Measurements from ENCODE around the gene PEX11B. TPM values are rescaled to one million over a fixed set of nuclear protein-coding genes. Genes with fewer than 3 reads are reported as not detected.

PEX11B gene
- total RNA-seq: 18.7 and 22.1 TPM in 2 replicates
- long read RNA-seq, transcript PEX11B-201 (4 exons, 1,740 nt): major isoform, 32 of 37 reads
- long read RNA-seq, partial matches to known transcripts: 3 of 37 reads
- long read RNA-seq, other reads (novel, unspliced or antisense): 2 of 37 reads

GRCh38 chr1:145918144-145918991, at the start of gene PEX11B:
PEX11B (minus strand) TSS chr1:145918717; CDS start chr1:145918688, 29 bp downstream.
- H3K27me3 Mint-ChIP-seq (ENCODE audit: low read depth): no peaks in the 10 kb centered on the region
- peak within 1 kb of the TSS; percentile 99 for H3K4me3 Mint-ChIP-seq
- H3K4me1 Mint-ChIP-seq: peaks cover 28% of the 10 kb centered on the region
- TF ChIP-seq, protein P1, sequence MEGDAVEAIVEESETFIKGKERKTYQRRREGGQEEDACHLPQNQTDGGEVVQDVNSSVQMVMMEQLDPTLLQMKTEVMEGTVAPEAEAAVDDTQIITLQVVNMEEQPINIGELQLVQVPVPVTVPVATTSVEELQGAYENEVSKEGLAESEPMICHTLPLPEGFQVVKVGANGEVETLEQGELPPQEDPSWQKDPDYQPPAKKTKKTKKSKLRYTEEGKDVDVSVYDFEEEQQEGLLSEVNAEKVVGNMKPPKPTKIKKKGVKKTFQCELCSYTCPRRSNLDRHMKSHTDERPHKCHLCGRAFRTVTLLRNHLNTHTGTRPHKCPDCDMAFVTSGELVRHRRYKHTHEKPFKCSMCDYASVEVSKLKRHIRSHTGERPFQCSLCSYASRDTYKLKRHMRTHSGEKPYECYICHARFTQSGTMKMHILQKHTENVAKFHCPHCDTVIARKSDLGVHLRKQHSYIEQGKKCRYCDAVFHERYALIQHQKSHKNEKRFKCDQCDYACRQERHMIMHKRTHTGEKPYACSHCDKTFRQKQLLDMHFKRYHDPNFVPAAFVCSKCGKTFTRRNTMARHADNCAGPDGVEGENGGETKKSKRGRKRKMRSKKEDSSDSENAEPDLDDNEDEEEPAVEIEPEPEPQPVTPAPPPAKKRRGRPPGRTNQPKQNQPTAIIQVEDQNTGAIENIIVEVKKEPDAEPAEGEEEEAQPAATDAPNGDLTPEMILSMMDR (conservative IDR thresholded peaks at IDR 0.05): no peak
- H3K27ac Mint-ChIP-seq (ENCODE audit: unreplicated experiment): peak within 1 kb of the TSS; percentile 97
- DNase-seq (ENCODE audit: low read depth, low spot score): peak; percentile 73
- no peaks in the 10 kb centered on the region for H3K9me3 Mint-ChIP-seq
- no peaks in the 10 kb centered on the region for H3K36me3 Mint-ChIP-seq (ENCODE audit: low read depth)

DNA sequence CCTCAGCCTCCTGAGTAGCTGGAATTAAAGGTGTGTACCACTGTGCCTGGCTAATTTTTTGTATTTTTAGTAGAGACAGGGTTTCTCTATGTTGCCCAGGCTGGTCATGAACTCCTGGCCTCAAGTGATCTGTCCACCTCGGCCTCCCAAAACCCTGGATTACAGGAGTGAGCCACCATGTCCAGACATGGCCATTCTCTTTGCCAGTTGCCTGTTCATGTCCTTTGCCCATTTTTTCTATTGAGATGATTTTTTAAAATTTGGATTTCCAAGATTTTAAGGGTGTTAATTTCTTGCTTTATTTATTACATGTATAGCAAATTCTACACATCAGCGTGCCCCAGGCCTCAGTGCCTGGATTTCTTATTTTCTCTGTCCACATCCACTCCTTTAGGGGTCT, 48.8 kb upstream of the PEX11B start:
- DNase-seq (ENCODE audit: low read depth, low spot score): no peak
- TF ChIP-seq, protein P1 (conservative IDR thresholded peaks at IDR 0.05): no peak
- Mint-ChIP-seq H3K36me3 (ENCODE audit: low read depth) (peaks cover 6% of the 10 kb centered on the region), H3K27ac (ENCODE audit: unreplicated experiment) (no peak overlapping the region), H3K4me3 (peak overlapping the region; percentile 56), H3K27me3 (ENCODE audit: low read depth) (peaks cover 20% of the 10 kb centered on the region), H3K4me1 (peaks cover 27% of the 10 kb centered on the region), H3K9me3 (peaks cover 4% of the 10 kb centered on the region)

GRCh38 chr1:145965119-145965744, 46.7 kb upstream of the PEX11B start:
- H3K9me3 Mint-ChIP-seq: peaks cover 4% of the 10 kb centered on the region
- H3K27me3 Mint-ChIP-seq (ENCODE audit: low read depth): peaks cover 38% of the 10 kb centered on the region
- H3K4me1 Mint-ChIP-seq: peaks cover 40% of the 10 kb centered on the region
- DNase-seq (ENCODE audit: low read depth, low spot score): no peak
- H3K27ac Mint-ChIP-seq (ENCODE audit: unreplicated experiment): no peak overlapping the region
- peaks cover 6% of the 10 kb centered on the region for H3K36me3 Mint-ChIP-seq (ENCODE audit: low read depth)
- TF ChIP-seq, protein P1 (conservative IDR thresholded peaks at IDR 0.05): no peak
- H3K4me3 Mint-ChIP-seq: peak overlapping the region; percentile 97

GRCh38 chr1:145964328-145965118, 46.0 kb upstream of the PEX11B start, which contains the start of the genes ANKRD34A and POLR3GL:
ANKRD34A (minus strand) TSS chr1:145964575; CDS start chr1:145961759, 2,816 bp downstream.
POLR3GL (plus strand) TSS chr1:145964690; CDS start chr1:145974866, 10,176 bp downstream.
- Mint-ChIP-seq H3K4me1 (peaks cover 46% of the 10 kb centered on the region), H3K27me3 (ENCODE audit: low read depth) (peaks cover 41% of the 10 kb centered on the region), H3K4me3 (peak within 1 kb of the TSS; percentile 97), H3K27ac (ENCODE audit: unreplicated experiment) (peak within 1 kb of the TSS; percentile 28), H3K36me3 (ENCODE audit: low read depth) (peaks cover 6% of the 10 kb centered on the region), H3K9me3 (peaks cover 4% of the 10 kb centered on the region)
- DNase-seq (ENCODE audit: low read depth, low spot score): peak; percentile 80
- TF ChIP-seq, protein P1 (conservative IDR thresholded peaks at IDR 0.05): no peak

All from neural crest cell (in vitro differentiated cells).